NCI-H1417 (cell line): ENCODE data around the gene GINS3.

ENCODE experiments used
- DNase-seq, 3 experiments: peaks; one replicate each; lab custom pipeline; 2025; lab: John Stamatoyannopoulos, UW

GINS3 gene

GRCh38 chr16:58392215-58393137, at the start of gene GINS3:
TSS of gene GINS3 (plus strand) at chr16:58392471. CDS start at chr16:58392602, 131 bp downstream.
- DNase-seq: peak; percentile 72 to 93 (median 87)

- no peak for DNase-seq
Measured at GRCh38 chr16:58343562-58343961, 48.7 kb upstream of the GINS3 start.

GRCh38 chr16:58345574-58346354, 46.5 kb upstream of the GINS3 start:
- no peak for DNase-seq

GRCh38 chr16:58346831-58347371, 45.4 kb upstream of the GINS3 start:
- DNase-seq: no peak

GRCh38 chr16:58348986-58349385, 43.3 kb upstream of the GINS3 start:
- peak in 1 of 3 experiments; percentile 31 for DNase-seq

GRCh38 chr16:58352690-58353089, 39.6 kb upstream of the GINS3 start:
- no peak for DNase-seq

GRCh38 chr16:58360041-58360634, 32.1 kb upstream of the GINS3 start:
- no peak for DNase-seq

- no peak for DNase-seq
Measured at GRCh38 chr16:58361726-58362125, 30.5 kb upstream of the GINS3 start.

- DNase-seq: no peak
Measured at GRCh38 chr16:58363746-58364393, 28.4 kb upstream of the GINS3 start.

- DNase-seq: no peak
Measured at GRCh38 chr16:58365623-58366022, 26.6 kb upstream of the GINS3 start.

- DNase-seq: no peak
Measured at GRCh38 chr16:58366247-58367031, 25.8 kb upstream of the GINS3 start.

GRCh38 chr16:58367252-58367651, 25.0 kb upstream of the GINS3 start:
- no peak for DNase-seq

GRCh38 chr16:58371841-58372240, 20.4 kb upstream of the GINS3 start:
- DNase-seq: no peak

GRCh38 chr16:58375386-58375785, 16.9 kb upstream of the GINS3 start:
- DNase-seq: no peak

GRCh38 chr16:58377932-58378331, 14.3 kb upstream of the GINS3 start:
- no peak for DNase-seq

GRCh38 chr16:58378401-58378800, 13.9 kb upstream of the GINS3 start:
- DNase-seq: no peak

GRCh38 chr16:58379736-58380135, 12.5 kb upstream of the GINS3 start:
- DNase-seq: no peak

GRCh38 chr16:58381661-58382060, 10.6 kb upstream of the GINS3 start:
- DNase-seq: no peak

GRCh38 chr16:58384437-58385055, 7.7 kb upstream of the GINS3 start:
- no peak for DNase-seq

GRCh38 chr16:58385218-58385773, 7.0 kb upstream of the GINS3 start:
- DNase-seq: no peak
